Measurements from ENCODE around the gene RAD51B.
"Not testable (repeated sequence)": the region's sequence is repeated elsewhere in the genome, so short reads cannot be mapped to it uniquely, and the experiment has no call there.

RAD51B gene

GRCh38 chr14:67819563-67820421 lies at the start of gene RAD51B:
Gene RAD51B (plus strand): TSS chr14:67819779.
- DNase-seq (ENCODE audit: low read depth in 2 of 3, low spot score in 2 of 3): peak; percentile 54 to 71 (median 67)

GRCh38 chr14:67773844-67774377 lies 45.7 kb upstream of the RAD51B start:
- DNase-seq (ENCODE audit: low read depth in 2 of 3, low spot score in 2 of 3): no peak

GRCh38 chr14:67776653-67777322 lies 42.8 kb upstream of the RAD51B start:
- DNase-seq (ENCODE audit: low read depth in 2 of 3, low spot score in 2 of 3): no peak

- no peak for DNase-seq (ENCODE audit: low read depth in 2 of 3, low spot score in 2 of 3)
These were observed 40.8 kb upstream of the RAD51B start for GRCh38 chr14:67778792-67779191.

- no peak for DNase-seq (ENCODE audit: low read depth in 2 of 3, low spot score in 2 of 3)
These were observed 37.5 kb upstream of the RAD51B start for GRCh38 chr14:67782090-67782489.

- DNase-seq (ENCODE audit: low read depth in 2 of 3, low spot score in 2 of 3): no peak
These were observed 35.2 kb upstream of the RAD51B start for GRCh38 chr14:67784244-67784823.

GRCh38 chr14:67785270-67786109 lies 34.1 kb upstream of the RAD51B start:
- no peak for DNase-seq (ENCODE audit: low read depth in 2 of 3, low spot score in 2 of 3)

GRCh38 chr14:67787673-67788072 lies 31.9 kb upstream of the RAD51B start:
- no peak for DNase-seq (ENCODE audit: low read depth in 2 of 3, low spot score in 2 of 3)

- DNase-seq (ENCODE audit: low read depth in 2 of 3, low spot score in 2 of 3): no peak
These were observed 20.8 kb upstream of the RAD51B start for GRCh38 chr14:67798731-67799130.

- DNase-seq (ENCODE audit: low read depth in 2 of 3, low spot score in 2 of 3): no peak
These were observed 18.8 kb upstream of the RAD51B start for GRCh38 chr14:67800743-67801142.

- DNase-seq (ENCODE audit: low read depth in 2 of 3, low spot score in 2 of 3): no peak
These were observed 13.3 kb upstream of the RAD51B start for GRCh38 chr14:67806246-67806645.

- no peak for DNase-seq (ENCODE audit: low read depth in 2 of 3, low spot score in 2 of 3)
These were observed 4.8 kb upstream of the RAD51B start for GRCh38 chr14:67814821-67815220.

- DNase-seq (ENCODE audit: low read depth in 2 of 3, low spot score in 2 of 3): no peak
These were observed 3.9 kb upstream of the RAD51B start for GRCh38 chr14:67815573-67816225.

GRCh38 chr14:67816326-67817002 lies 3.1 kb upstream of the RAD51B start, which contains the start of gene ZFYVE26:
Gene ZFYVE26 (minus strand): TSS chr14:67816590. CDS start chr14:67815963, 627 bp downstream.
- peak; percentile 53 to 69 (median 68) for DNase-seq (ENCODE audit: low read depth in 2 of 3, low spot score in 2 of 3)

GRCh38 chr14:67817750-67818438 lies 1.7 kb upstream of the RAD51B start:
- no peak for DNase-seq (ENCODE audit: low read depth in 2 of 3, low spot score in 2 of 3)

GRCh38 chr14:67818476-67818875 lies 1.1 kb upstream of the RAD51B start:
- DNase-seq (ENCODE audit: low read depth in 2 of 3, low spot score in 2 of 3): not testable (repeated sequence)

GRCh38 chr14:67820428-67820971 lies 921 bp downstream of the RAD51B start:
- no peak for DNase-seq (ENCODE audit: low read depth in 2 of 3, low spot score in 2 of 3)

GRCh38 chr14:67821121-67821520 lies 1.5 kb downstream of the RAD51B start:
- no peak for DNase-seq (ENCODE audit: low read depth in 2 of 3, low spot score in 2 of 3)

- DNase-seq (ENCODE audit: low read depth in 2 of 3, low spot score in 2 of 3): no peak
These were observed 11.5 kb downstream of the RAD51B start for GRCh38 chr14:67831113-67831512.

Data from activated CD8-positive, alpha-beta memory T cell treated with anti-CD3 and anti-CD28 coated beads for 48 hours (primary cell).